T-helper 1 cell (primary cell): ENCODE data around the gene CEBPA.
A peak's percentile ranks its signal among the peaks of the same experiment; 100 is the strongest.

Experiments
- DNase-seq, 5 donors: peaks; one replicate each; pipeline ENCODE4 v3.0.0-alpha.2; 2012 to 2020

CEBPA gene

GRCh38 chr19:33286899-33287298 lies 15.4 kb downstream of the CEBPA start:
- DNase-seq = peak in 1 of 5 donors; percentile 63

GRCh38 chr19:33285441-33285927 lies 16.9 kb downstream of the CEBPA start:
- DNase-seq = no peak

- no peak for DNase-seq
Observed at GRCh38 chr19:33284756-33285155, 17.6 kb downstream of the CEBPA start.

GRCh38 chr19:33284146-33284643 lies 18.1 kb downstream of the CEBPA start:
- DNase-seq = no peak

- no peak for DNase-seq
Observed at GRCh38 chr19:33283589-33283988, 18.7 kb downstream of the CEBPA start.

GRCh38 chr19:33282036-33282671 lies 20.2 kb downstream of the CEBPA start:
- no peak for DNase-seq

- DNase-seq = no peak
Observed at GRCh38 chr19:33281296-33281926, 20.9 kb downstream of the CEBPA start.

GRCh38 chr19:33280351-33280921 lies 21.9 kb downstream of the CEBPA start:
- peak in 1 of 5 donors; percentile 89 for DNase-seq

GRCh38 chr19:33279430-33280350 lies 22.6 kb downstream of the CEBPA start:
- DNase-seq = no peak

- DNase-seq = no peak
Observed at GRCh38 chr19:33278403-33279269, 23.7 kb downstream of the CEBPA start.

- no peak for DNase-seq
Observed at GRCh38 chr19:33278023-33278402, 24.3 kb downstream of the CEBPA start.

- no peak for DNase-seq
Observed at GRCh38 chr19:33277434-33277833, 24.9 kb downstream of the CEBPA start.

GRCh38 chr19:33275933-33276619 lies 26.3 kb downstream of the CEBPA start:
- DNase-seq = no peak

- DNase-seq = no peak
Observed at GRCh38 chr19:33275559-33275932, 26.8 kb downstream of the CEBPA start.

- no peak for DNase-seq
Observed at GRCh38 chr19:33274663-33275558, 27.4 kb downstream of the CEBPA start.

- DNase-seq = peak in 1 of 5 donors; percentile 27
Observed at GRCh38 chr19:33273881-33274662, 28.3 kb downstream of the CEBPA start.

GRCh38 chr19:33273065-33273736 lies 29.1 kb downstream of the CEBPA start:
- no peak for DNase-seq

GRCh38 chr19:33271246-33272021 lies 30.9 kb downstream of the CEBPA start:
- no peak for DNase-seq
